Stomach (tissue), 9 donors: ENCODE data around the gene CD80. TPM values are rescaled to one million over a fixed set of nuclear protein-coding genes. Genes with fewer than 3 reads are reported as not detected.
"Not testable (repeated sequence)": the region's sequence is repeated elsewhere in the genome, so short reads cannot be mapped to it uniquely, and the experiment has no call there.

Experiments
- DNase-seq, 2 donors: peaks; one replicate each; pipeline versions ENCODE4 v3.0.0 to v3.0.0-alpha.2; 2013 to 2019
- H3K27ac ChIP-seq, 5 donors: fragments of 200-600 bp in 4 of 5; sonication (generic) in 4 of 5; one replicate each; pipeline ENCODE4 v1.5.1; 2013 to 2019; ENCODE audit warnings: mild to moderate bottlenecking in 1 of 5, moderate library complexity in 1 of 5
- H3K27me3 ChIP-seq, 3 donors: fragments of 200-600 bp; sonication (generic); one replicate each; pipeline ENCODE4 v1.5.1; 2017 to 2019; ENCODE audit warnings: mixed run types in 1 of 3
- H3K36me3 ChIP-seq, 4 donors: fragments of 200-600 bp; sonication (generic); 1 replicate in 3 of 4; 2 replicates in 1 of 4; pipeline ENCODE4 v1.5.1; 2016 to 2019
- H3K4me1 ChIP-seq, 4 donors: fragments of 200-600 bp; sonication (generic); one replicate each; pipeline ENCODE4 v1.5.1; 2016 to 2019
- H3K4me3 ChIP-seq, 4 donors: fragments of 200-600 bp; sonication (generic) in 3 of 4; one replicate each; pipeline ENCODE4 v1.5.1; 2016 to 2019; ENCODE audit warnings: mild to moderate bottlenecking in 1 of 4
- H3K9me3 ChIP-seq, 4 donors: fragments of 200-600 bp; sonication (generic); one replicate each; pipeline ENCODE4 v1.5.1; 2016 to 2019
- EP300 ChIP-seq: sonication (generic); formaldehyde crosslinking; IDR thresholded peaks from one replicate; pipeline ENCODE4 v1.6.1; 2017; ENCODE audit warnings: antibody characterized with exemption
- POLR2A ChIP-seq, 4 donors: fragments of 450-650 bp; IDR thresholded peaks; one replicate each; pipeline ENCODE4 v1.6.1; 2016; ENCODE audit warnings: antibody characterized with exemption in 4 of 4, control low read depth in 2 of 4, mild to moderate bottlenecking in 1 of 4, moderate library complexity in 1 of 4
- POLR2AphosphoS5 ChIP-seq, 3 donors: sonication (generic); formaldehyde crosslinking; IDR thresholded peaks; one replicate each; pipeline ENCODE4 v1.6.1; 2016; ENCODE audit warnings: antibody characterized with exemption in 3 of 3
- WGBS, 5 donors: extraction: QIAGEN DNeasy Blood & Tissue Kit in 3 of 5; methylation state at CpG; one replicate each; pipeline versions ENCODE4 v1.1.5 to v1.1.7; 2013 to 2018; 5-methylcytosine and 5-hydroxymethylcytosine counted together
- intact Hi-C: fragments of 100-400 bp; cut with DNase I; formaldehyde crosslinking; loops from one replicate; pipeline ENCODE4 v1.15.1; 2023; ENCODE audit warnings: low total_unique reads
- polyA plus RNA-seq, 3 donors: library from polyadenylated mRNA; stranded (reverse); fragments of 200-250 nt; gene quantifications; one replicate each; pipeline ENCODE4 v1.2.3, GENCODE V29; 2013
- total RNA-seq, 5 donors: library from RNA; depleted of rRNA; stranded (reverse); fragments of >200 nt; gene quantifications; one replicate each; pipeline versions ENCODE4 v1.1.0 to v1.2.3, GENCODE V29; 2014 to 2016
- TF ChIP-seq, protein P1 (sequence below), 7 experiments: fragments of 450-650 bp in 4 of 7; fragments of 200-600 bp in 3 of 7; sonication (generic) in 3 of 7; IDR thresholded peaks; one replicate each; pipeline ENCODE4 v1.5.1; 2016 to 2019; ENCODE audit warnings: antibody characterized with exemption in 7 of 7, control low read depth in 2 of 7, mild to moderate bottlenecking in 1 of 7
- donor health status: healthy with polysubstance abuse.
- donor health status: Bipolar disorder and iron deficiency.
- donor health status: healthy.

CD80 gene
- total and polyA plus RNA-seq, 8 donors: 0.14 to 9.9 (median 0.40) TPM; not detected in 2

DNA sequence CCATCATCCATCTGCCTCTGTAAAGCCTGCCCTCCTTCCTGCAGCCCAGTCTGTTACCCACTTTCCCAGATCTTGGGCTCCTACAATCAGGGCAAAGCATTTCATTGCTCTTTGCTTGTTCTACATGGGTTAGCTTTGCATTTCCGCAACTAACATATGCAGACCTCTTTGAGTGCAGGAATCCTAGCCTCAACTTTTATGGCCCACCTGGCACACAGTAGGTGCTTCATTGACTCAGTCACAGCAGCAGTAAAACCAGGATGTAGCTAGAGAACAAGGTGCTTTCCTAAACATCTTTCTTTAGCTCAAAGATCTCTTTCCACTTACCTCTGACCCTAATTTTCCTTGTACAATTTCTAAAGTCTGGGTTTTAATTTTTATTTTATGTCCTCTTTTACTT, 3.5 kb downstream of the CD80 start:
- no peaks in the 10 kb centered on the region for H3K4me1 ChIP-seq
- intact Hi-C loops: no loop called here
- H3K27ac ChIP-seq: no peak overlapping the region
- no peak overlapping the region for H3K4me3 ChIP-seq
- 60 to 96% (median 81%) methylated on average over 1 of the region's 1 CpG; no CpG with 5 or more reads in 1 of the 5 donors for WGBS, 5 donors
- H3K36me3 ChIP-seq: no peaks in the 10 kb centered on the region
- H3K27me3 ChIP-seq: no peaks in the 10 kb centered on the region
- TF ChIP-seq POLR2A (IDR thresholded peaks at IDR 0.05): no peak
- TF ChIP-seq, protein P1, sequence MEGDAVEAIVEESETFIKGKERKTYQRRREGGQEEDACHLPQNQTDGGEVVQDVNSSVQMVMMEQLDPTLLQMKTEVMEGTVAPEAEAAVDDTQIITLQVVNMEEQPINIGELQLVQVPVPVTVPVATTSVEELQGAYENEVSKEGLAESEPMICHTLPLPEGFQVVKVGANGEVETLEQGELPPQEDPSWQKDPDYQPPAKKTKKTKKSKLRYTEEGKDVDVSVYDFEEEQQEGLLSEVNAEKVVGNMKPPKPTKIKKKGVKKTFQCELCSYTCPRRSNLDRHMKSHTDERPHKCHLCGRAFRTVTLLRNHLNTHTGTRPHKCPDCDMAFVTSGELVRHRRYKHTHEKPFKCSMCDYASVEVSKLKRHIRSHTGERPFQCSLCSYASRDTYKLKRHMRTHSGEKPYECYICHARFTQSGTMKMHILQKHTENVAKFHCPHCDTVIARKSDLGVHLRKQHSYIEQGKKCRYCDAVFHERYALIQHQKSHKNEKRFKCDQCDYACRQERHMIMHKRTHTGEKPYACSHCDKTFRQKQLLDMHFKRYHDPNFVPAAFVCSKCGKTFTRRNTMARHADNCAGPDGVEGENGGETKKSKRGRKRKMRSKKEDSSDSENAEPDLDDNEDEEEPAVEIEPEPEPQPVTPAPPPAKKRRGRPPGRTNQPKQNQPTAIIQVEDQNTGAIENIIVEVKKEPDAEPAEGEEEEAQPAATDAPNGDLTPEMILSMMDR (IDR thresholded peaks at IDR 0.05): no peak
- no peak for TF ChIP-seq EP300
- TF ChIP-seq POLR2AphosphoS5 (IDR thresholded peaks at IDR 0.05): no peak
- no peak for DNase-seq
- no peaks in the 10 kb centered on the region for H3K9me3 ChIP-seq

DNA sequence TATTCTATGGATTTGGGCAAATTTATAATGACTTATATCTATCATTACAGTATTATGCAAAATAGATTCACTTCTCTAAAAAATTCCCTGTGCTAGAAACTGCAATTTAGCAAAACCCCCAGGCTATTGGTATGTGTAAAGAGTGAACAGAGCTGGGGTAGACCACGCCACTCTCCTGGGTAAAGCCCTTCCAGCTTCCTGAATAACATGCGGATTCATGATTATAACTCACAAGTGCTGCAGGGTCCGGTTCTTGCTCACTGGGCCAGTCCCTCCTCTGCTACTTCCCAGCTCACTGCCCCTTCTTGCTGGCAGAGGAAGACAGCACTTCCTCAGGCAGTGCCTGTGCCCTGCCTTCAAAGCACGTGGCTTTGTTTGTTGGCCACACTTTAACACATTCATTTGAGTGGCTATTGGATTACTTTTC, 4.1 kb downstream of the CD80 start:
- no peak overlapping the region for H3K27ac ChIP-seq
- 51 to 67% (median 65%) methylated on average over 4 of the region's 4 CpGs for WGBS, 5 donors
- no peaks in the 10 kb centered on the region for H3K9me3 ChIP-seq
- DNase-seq: peak in 1 of 2 donors; percentile 11
- no peaks in the 10 kb centered on the region for H3K27me3 ChIP-seq
- TF ChIP-seq EP300 (no peak), POLR2A (IDR thresholded peaks at IDR 0.05) (no peak), POLR2AphosphoS5 (IDR thresholded peaks at IDR 0.05) (no peak)
- TF ChIP-seq, protein P1 (IDR thresholded peaks at IDR 0.05): no peak
- intact Hi-C loops: no loop called here
- H3K4me3 ChIP-seq: no peak overlapping the region
- H3K4me1 ChIP-seq: no peaks in the 10 kb centered on the region
- H3K36me3 ChIP-seq: no peaks in the 10 kb centered on the region

- no peaks in the 10 kb centered on the region for H3K36me3 ChIP-seq
- no peak overlapping the region for H3K27ac ChIP-seq
- TF ChIP-seq POLR2A (IDR thresholded peaks at IDR 0.05): no peak
- TF ChIP-seq, protein P1 (IDR thresholded peaks at IDR 0.05): no peak
- TF ChIP-seq POLR2AphosphoS5 (IDR thresholded peaks at IDR 0.05): no peak
- TF ChIP-seq EP300: no peak
- intact Hi-C loops: no loop called here
- 48 to 67% (median 57%) methylated on average over 5 of the region's 5 CpGs for WGBS, 5 donors
- H3K27me3 ChIP-seq: no peaks in the 10 kb centered on the region
- no peak overlapping the region for H3K4me3 ChIP-seq
- no peaks in the 10 kb centered on the region for H3K4me1 ChIP-seq
- DNase-seq: no peak
- no peaks in the 10 kb centered on the region for H3K9me3 ChIP-seq
Observed at GRCh38 chr3:119553823-119554415, 5.5 kb downstream of the CD80 start.

GRCh38 chr3:119552928-119553327, 6.5 kb downstream of the CD80 start:
- H3K4me1 ChIP-seq, H3K9me3 ChIP-seq, H3K27ac ChIP-seq, H3K27me3 ChIP-seq, H3K36me3 ChIP-seq, intact Hi-C loops, H3K4me3 ChIP-seq, DNase-seq: not testable (repeated sequence)
- WGBS, 5 donors: 90 to 96% (median 93%) methylated on average over 6 of the region's 6 CpGs

DNA sequence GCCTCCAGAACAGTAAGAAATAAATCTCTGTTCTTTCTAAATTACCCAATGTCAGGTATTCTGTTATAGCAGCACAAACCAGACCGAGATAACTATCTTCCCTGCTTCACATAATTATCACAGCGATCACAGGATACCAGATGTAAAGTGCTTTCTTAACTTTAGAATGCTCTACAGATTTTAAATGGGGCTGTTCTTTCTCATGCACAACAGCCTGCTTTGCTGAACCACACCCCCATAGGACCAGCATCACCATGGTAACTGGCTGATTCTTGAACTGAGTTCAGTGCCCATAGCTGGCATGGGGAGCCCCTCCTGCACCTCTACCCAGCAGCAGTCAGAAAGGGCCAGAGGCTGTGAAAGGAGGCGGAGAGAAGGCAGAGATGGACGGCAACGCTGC, 7.8 kb downstream of the CD80 start:
- WGBS, 5 donors: 86 to 95% (median 88%) methylated on average over 5 of the region's 5 CpGs

More for the DNA sequence above, 7.8 kb downstream of the CD80 start:
- DNase-seq: no peak
- intact Hi-C loops: no loop called here
- Histone ChIP-seq H3K4me1 (no peaks in the 10 kb centered on the region), H3K9me3 (no peaks in the 10 kb centered on the region), H3K4me3 (no peak overlapping the region), H3K36me3 (no peaks in the 10 kb centered on the region), H3K27me3 (no peaks in the 10 kb centered on the region), H3K27ac (no peak overlapping the region)
- TF ChIP-seq, protein P1 (IDR thresholded peaks at IDR 0.05): no peak
- TF ChIP-seq EP300: no peak
- TF ChIP-seq POLR2A (IDR thresholded peaks at IDR 0.05): no peak
- TF ChIP-seq POLR2AphosphoS5 (IDR thresholded peaks at IDR 0.05): no peak
